ENCODE data around the gene MINK1. TPM values are rescaled to one million over a fixed set of nuclear protein-coding genes. Genes with fewer than 3 reads are reported as not detected.

The MINK1 gene
- total and polyA plus RNA-seq, 2 of the 8 experiments (the other 6 are each of a cell fraction or from before 2014, with no cell fraction given), result 26.9 to 77.7 TPM

GRCh38 chr17:4891411-4892410 is 58.6 kb downstream of the MINK1 start (continued):
- TF ChIP-seq EGR1 (IDR thresholded peaks at IDR 0.05; ENCODE audit: borderline replicate concordance, low read depth, low read length) (no peak), RNF2 (IDR thresholded peaks at IDR 0.05; ENCODE audit: borderline replicate concordance, low read depth, low read length, missing control alignments, poor library complexity, severe bottlenecking) (no peak), SIN3A (conservative IDR thresholded peaks at IDR 0.05 in 1 of 2, IDR thresholded peaks at IDR 0.05 in 1 of 2; ENCODE audit: low read depth in 1 of 2, low read length in 2 of 2) (no peak), BCL11A (IDR thresholded peaks at IDR 0.05; ENCODE audit: low read depth in 2 of 2, low read length in 2 of 2) (no peak), TAF1 (IDR thresholded peaks at IDR 0.05; ENCODE audit: low read depth, low read length) (no peak), RAD21 (IDR thresholded peaks at IDR 0.05 in 1 of 2, conservative IDR thresholded peaks at IDR 0.05 in 1 of 2; ENCODE audit: low read depth in 2 of 2, low read length in 2 of 2) (no peak), CHD7 (IDR thresholded peaks at IDR 0.05; ENCODE audit: insufficient replicate concordance, low read length) (no peak), CHD2 (IDR thresholded peaks at IDR 0.05; ENCODE audit: low read length) (no peak)
